IMR-90 (cell line): ENCODE data around the gene SHC4. TPM values are rescaled to one million over a fixed set of nuclear protein-coding genes. Genes with fewer than 3 reads are reported as not detected.

Experiments
- ATAC-seq: fragments of 200-7000 bp; cut with Tn5 transposase; 2 replicates; pipeline ENCODE4 v1.9.1; 2020; ENCODE audit warnings: low read depth, mild to moderate bottlenecking, moderate library complexity
- BruUV-seq: library from RNA; stranded (reverse); fragments of 400-500 nt; replicated peaks from 2 replicates; lab custom pipeline; 2021; lab: Mats Ljungman, UMichigan
- CTCF ChIA-PET: fragments of 300-600 bp; formaldehyde crosslinking; extraction: SDS; loops from one replicate; lab custom pipeline; 2021; ENCODE audit warnings: antibody characterized with exemption; lab: Yijun Ruan, JAX
- POLR2A ChIA-PET: fragments of 300-600 bp; sonication (Branson Sonifier 250); formaldehyde crosslinking; loops from one replicate; lab custom pipeline; 2022; ENCODE audit warnings: antibody characterized with exemption; ENCODE audit not compliant: unreplicated experiment; lab: Charles Lee
- DNase-seq: peaks from one replicate; pipeline ENCODE4 v3.0.0; 2013
- H2AFZ ChIP-seq: replicated peaks from 2 replicates; pipeline ENCODE3; 2013; ENCODE audit warnings: low read length, mild to moderate bottlenecking; ENCODE audit not compliant: poor library complexity
- H2AK5ac ChIP-seq: 2 replicates; pipeline ENCODE4 v1.6.1; 2013; ENCODE audit warnings: low read depth, low read length, inconsistent platforms
- H2AK9ac ChIP-seq: replicated peaks from 2 replicates; pipeline ENCODE3; 2013; ENCODE audit warnings: mild to moderate bottlenecking, low read depth, low read length, moderate library complexity; ENCODE audit not compliant: poor library complexity
- H2BK120ac ChIP-seq: 2 replicates; pipeline ENCODE4 v1.6.1; 2013; ENCODE audit warnings: low read depth, low read length, inconsistent platforms
- H2BK15ac ChIP-seq: 3 replicates; pipeline ENCODE4 v1.6.1; 2013; ENCODE audit warnings: low read depth, low read length, inconsistent platforms
- H2BK20ac ChIP-seq: 2 replicates; pipeline ENCODE4 v1.6.1; 2013; ENCODE audit warnings: low read depth, mild to moderate bottlenecking, inconsistent platforms, low read length, moderate library complexity
- H2BK5ac ChIP-seq: 2 replicates; pipeline ENCODE4 v1.6.1; 2013; ENCODE audit warnings: mild to moderate bottlenecking, low read depth, low read length, inconsistent platforms; ENCODE audit not compliant: poor library complexity, severe bottlenecking
- H3K14ac ChIP-seq: replicated peaks from 2 replicates; pipeline ENCODE4 v1.6.1; 2013; ENCODE audit warnings: low read depth, low read length, inconsistent platforms
- H3K18ac ChIP-seq: 2 replicates; pipeline ENCODE4 v1.6.1; 2013; ENCODE audit warnings: low read depth, low read length, control low read depth
- H3K23ac ChIP-seq: 2 replicates; pipeline ENCODE4 v1.6.1; 2013; ENCODE audit warnings: low read depth, low read length, inconsistent platforms
- H3K27ac ChIP-seq: 2 replicates; pipeline ENCODE4 v1.5.1; 2013; ENCODE audit warnings: mild to moderate bottlenecking, control low read depth, low read length; ENCODE audit not compliant: insufficient read depth
- H3K27me3 ChIP-seq: 2 replicates; pipeline ENCODE4 v1.6.1; 2013; ENCODE audit warnings: low read length; ENCODE audit not compliant: control insufficient read depth, insufficient read depth
- H3K36me3 ChIP-seq: 2 replicates; pipeline ENCODE4 v1.6.1; 2013; ENCODE audit warnings: low read length, mixed read lengths; ENCODE audit not compliant: control insufficient read depth, insufficient read depth
- H3K4ac ChIP-seq: 2 replicates; pipeline ENCODE4 v1.6.1; 2013; ENCODE audit warnings: low read depth, low read length, inconsistent platforms
- H3K4me1 ChIP-seq: 2 replicates; pipeline ENCODE4 v1.6.1; 2013; ENCODE audit warnings: low read length, mixed read lengths; ENCODE audit not compliant: control insufficient read depth, insufficient read depth
- H3K4me2 ChIP-seq: 2 replicates; pipeline ENCODE4 v1.6.1; 2013; ENCODE audit warnings: low read depth, mild to moderate bottlenecking, control low read depth, low read length, moderate library complexity
- H3K4me3 ChIP-seq: 2 replicates; pipeline ENCODE4 v1.5.1; 2013; ENCODE audit warnings: low read depth, mild to moderate bottlenecking, control low read depth, low read length, moderate library complexity; ENCODE audit not compliant: insufficient read depth
- H3K56ac ChIP-seq: 2 replicates; pipeline ENCODE4 v1.6.1; 2013; ENCODE audit warnings: low read length, inconsistent platforms; ENCODE audit not compliant: insufficient read depth; ENCODE audit errors: extremely low read depth
- H3K79me1 ChIP-seq, 2 experiments: 2 replicates each; pipeline ENCODE4 v1.6.1; 2013; ENCODE audit warnings: low read length in 2 of 2, inconsistent platforms in 1 of 2, low read depth in 1 of 2
- H3K9ac ChIP-seq: 2 replicates; pipeline ENCODE4 v1.6.1; 2013; ENCODE audit warnings: low read depth, low read length, control low read depth
- H3K9me1 ChIP-seq: 2 replicates; pipeline ENCODE4 v1.6.1; 2013; ENCODE audit warnings: low read length, inconsistent platforms; ENCODE audit not compliant: insufficient read depth
- H3K9me3 ChIP-seq: 2 replicates; pipeline ENCODE4 v1.6.1; 2013; ENCODE audit warnings: low read length; ENCODE audit not compliant: control insufficient read depth, insufficient read depth
- H4K20me1 ChIP-seq: 2 replicates; pipeline ENCODE4 v1.6.1; 2013; ENCODE audit warnings: low read length, inconsistent platforms; ENCODE audit not compliant: insufficient read depth
- H4K5ac ChIP-seq: 2 replicates; pipeline ENCODE4 v1.6.1; 2013; ENCODE audit warnings: mild to moderate bottlenecking, low read depth, low read length, control low read depth
- H4K8ac ChIP-seq, 2 experiments: 2 replicates each; pipeline ENCODE4 v1.6.1; 2013; ENCODE audit warnings: low read depth in 2 of 2, low read length in 2 of 2, control low read depth in 1 of 2, inconsistent platforms in 1 of 2
- H4K91ac ChIP-seq: 2 replicates; pipeline ENCODE4 v1.6.1; 2013; ENCODE audit warnings: low read depth, low read length, inconsistent platforms; ENCODE audit not compliant: insufficient read depth
- BHLHE40 ChIP-seq: fragments of 150-350 bp; IDR thresholded peaks from 2 replicates; pipeline ENCODE4 v1.6.1; 2016; ENCODE audit warnings: mild to moderate bottlenecking, low read depth, low read length
- CHD1 ChIP-seq: IDR thresholded peaks from 2 replicates; pipeline ENCODE4 v1.6.1; 2012; ENCODE audit warnings: low read depth, low read length, improper control_type of control experiment
- CTCF ChIP-seq: conservative IDR thresholded peaks from 2 replicates; pipeline ENCODE4 v1.5.1; 2012; ENCODE audit warnings: mild to moderate bottlenecking, low read depth, low read length, improper control_type of control experiment
- ELK1 ChIP-seq: fragments of 150-350 bp; IDR thresholded peaks from 2 replicates; pipeline ENCODE4 v1.6.1; 2016; ENCODE audit warnings: low read depth, mild to moderate bottlenecking, low read length, moderate library complexity, borderline replicate concordance
- FOS ChIP-seq: fragments of 150-350 bp; IDR thresholded peaks from 2 replicates; pipeline ENCODE4 v1.6.1; 2016; ENCODE audit warnings: low read depth, low read length
- MAFK ChIP-seq: IDR thresholded peaks from 2 replicates; pipeline ENCODE4 v1.6.1; 2012; ENCODE audit warnings: low read depth, low read length, improper control_type of control experiment
- MAZ ChIP-seq: IDR thresholded peaks from 2 replicates; pipeline ENCODE4 v1.6.1; 2012; ENCODE audit warnings: low read depth, mild to moderate bottlenecking, low read length, improper control_type of control experiment, moderate library complexity, borderline replicate concordance
- MXI1 ChIP-seq: IDR thresholded peaks from 2 replicates; pipeline ENCODE4 v1.6.1; 2012; ENCODE audit warnings: low read depth, mild to moderate bottlenecking, low read length, moderate library complexity, borderline replicate concordance
- NFE2L2 ChIP-seq: fragments of 150-350 bp; IDR thresholded peaks from 2 replicates; pipeline ENCODE4 v1.6.1; 2016; ENCODE audit warnings: low read depth, mild to moderate bottlenecking, low read length
- POLR2A ChIP-seq: IDR thresholded peaks from 2 replicates; pipeline ENCODE4 v1.6.1; 2012; ENCODE audit warnings: mild to moderate bottlenecking, low read depth, low read length
- RAD21 ChIP-seq: IDR thresholded peaks from 2 replicates; pipeline ENCODE4 v1.6.1; 2012; ENCODE audit warnings: low read length, improper control_type of control experiment
- RCOR1 ChIP-seq: IDR thresholded peaks from 2 replicates; pipeline ENCODE4 v1.6.1; 2012; ENCODE audit warnings: mild to moderate bottlenecking, low read length, improper control_type of control experiment; ENCODE audit not compliant: insufficient replicate concordance
- RFX5 ChIP-seq: IDR thresholded peaks from 2 replicates; pipeline ENCODE4 v1.8.0; 2012; ENCODE audit warnings: low read depth, mild to moderate bottlenecking, low read length, moderate library complexity
- SMC3 ChIP-seq: fragments of 150-350 bp; IDR thresholded peaks from 2 replicates; pipeline ENCODE4 v1.6.1; 2016; ENCODE audit warnings: low read depth, mild to moderate bottlenecking, antibody characterized with exemption, low read length, moderate library complexity
- USF2 ChIP-seq: fragments of 150-350 bp; IDR thresholded peaks from 2 replicates; pipeline ENCODE4 v1.6.1; 2017; ENCODE audit warnings: mild to moderate bottlenecking, antibody characterized with exemption, low read length, low read depth
- WGBS, 2 experiments: methylation state at CpG; one replicate each; pipeline versions ENCODE4 v1.1.5 to v1.1.7; 2013; ENCODE audit warnings: missing lambda C conversion rate in 2 of 2; ENCODE audit not compliant: insufficient read length in 1 of 2; ENCODE audit errors: extremely low coverage in 2 of 2; 5-methylcytosine and 5-hydroxymethylcytosine counted together
- dilution Hi-C: fragments of 300-500 bp; cut with HindIII; formaldehyde crosslinking; loops from one replicate; pipeline ENCODE4 v1.14.3; 2018; ENCODE audit warnings: low sequenced_read_pairs; ENCODE audit not compliant: unreplicated experiment
- in situ Hi-C: fragments of 300-500 bp; cut with MboI; formaldehyde crosslinking; loops from 3 replicates; pipeline ENCODE4 v1.14.3; 2019; ENCODE audit warnings: low sequenced_read_pairs, inconsistent platforms, mixed read lengths
- intact Hi-C: fragments of 100-400 bp; cut with micrococcal nuclease; formaldehyde crosslinking; loops from 2 replicates; pipeline ENCODE4 v1.10.0; 2022
- polyA plus RNA-seq, 3 experiments: library from polyadenylated mRNA; depleted of rRNA; stranded (reverse); fragments of >200 nt; gene quantifications; 2 replicates each; pipeline ENCODE4 v1.2.3, GENCODE V29; 2012; ENCODE audit warnings: low replicate concordance in 1 of 3
- total RNA-seq: library from RNA; depleted of rRNA; stranded (reverse); fragments of >200 nt; gene quantifications from 2 replicates; pipeline ENCODE4 v1.2.3, GENCODE V29; 2012

The SHC4 gene
- total and polyA plus RNA-seq, 2 of the 4 experiments (the other 2 are of a cell fraction) = 0.91 to 2.7 TPM

GRCh38 chr15:48800245-48800644, 163.5 kb downstream of the SHC4 start:
- Histone ChIP-seq H3K4ac (no peak overlapping the region), H2BK120ac (peak overlapping the region; percentile 11; the same call in 1 of the 2 replicates), H4K91ac (no peak overlapping the region), H2BK5ac (no peak overlapping the region), H2BK15ac (no peak overlapping the region), H2AK5ac (no peak overlapping the region), H2AFZ (no peak overlapping the region), H3K56ac (no peak overlapping the region), H3K9me1 (peaks cover 8% of the 10 kb centered on the region), H3K18ac (no peak overlapping the region), H3K9ac (no peak overlapping the region), H3K27ac (no peak overlapping the region), H2BK20ac (no peak overlapping the region), H4K20me1 (no peaks in the 10 kb centered on the region), H4K5ac (no peak overlapping the region), H4K8ac (peak overlapping the region in 1 of 2 experiments; percentile 56; a peak in 1 of 4 replicates), H3K23ac (no peak overlapping the region), H3K36me3 (peaks cover 2% of the 10 kb centered on the region; the same call in 1 of the 2 replicates), H3K4me3 (no peak overlapping the region), H3K27me3 (no peaks in the 10 kb centered on the region), H3K79me1 (peaks cover 23 to 48% of the 10 kb centered on the region in 2 experiments), H3K14ac (no peak overlapping the region), H3K4me2 (no peak overlapping the region), H2AK9ac (no peak overlapping the region), H3K9me3 (no peaks in the 10 kb centered on the region), H3K4me1 (peaks cover 5% of the 10 kb centered on the region)
- TF ChIP-seq POLR2A (no peak), MAZ (no peak), RCOR1 (no peak), USF2 (no peak), ELK1 (no peak), RFX5 (no peak), RAD21 (no peak), CHD1 (no peak), MAFK (no peak), MXI1 (no peak), FOS (no peak), SMC3 (no peak), CTCF (no peak), NFE2L2 (no peak), BHLHE40 (no peak)
- ChIA-PET POLR2A (interaction anchor here (0.5 kb wide), 1 partner anchor 151 kb away, joined by 3 read pairs; no protein-coding TSS in a partner anchor), CTCF (interaction anchor here (1.0 kb wide), 1 partner anchor 10 kb away, joined by 4 read pairs; no protein-coding TSS in a partner anchor)
- DNase-seq (no peak), ATAC-seq (no peak)
- no TSS peak for BruUV-seq
- intact Hi-C loops (loop anchor here (5.0 kb wide), 2 partner anchors 78 to 443 kb away; no protein-coding TSS in a partner anchor), in situ Hi-C loops (no loop called here), dilution Hi-C loops (no loop called here)
- no CpG with 5 or more reads among the region's 1 CpG for WGBS, 2 experiments
